Measurements from ENCODE around the gene SSR2. TPM values are rescaled to one million over a fixed set of nuclear protein-coding genes. Genes with fewer than 3 reads are reported as not detected.

SSR2 gene
- total and polyA plus RNA-seq, 2 donors, result 251 to 262 TPM

DNA sequence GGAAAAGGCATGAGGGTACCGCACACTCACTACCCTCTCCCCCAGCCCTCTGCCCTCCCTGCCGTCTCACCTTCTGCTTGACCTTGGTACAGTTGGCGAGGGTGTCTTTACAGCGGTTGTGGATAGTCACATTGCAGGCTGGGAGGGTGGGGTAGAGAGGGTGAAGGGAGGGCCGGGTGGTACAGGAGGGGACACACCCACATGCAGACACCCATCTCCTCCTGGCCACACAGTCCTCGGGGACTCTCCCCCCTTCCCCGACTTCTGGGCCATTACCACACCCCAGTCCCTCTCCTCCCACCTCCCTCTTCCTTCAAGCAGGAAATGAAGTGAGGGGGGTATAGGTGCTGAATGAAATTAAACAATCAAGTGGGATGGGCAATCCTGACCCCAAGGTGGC lies 54.0 kb downstream of the SSR2 start:
- no peak for DNase-seq (ENCODE audit: low read depth in 6 of 9, low spot score in 9 of 9)
- Histone ChIP-seq H3K4me3 (ENCODE audit: low read length in 2 of 2) (no peak overlapping the region), H3K27ac (ENCODE audit: low read depth in 1 of 2, low read length in 1 of 2) (no peak overlapping the region), H3K27me3 (ENCODE audit: control insufficient read depth in 2 of 2, insufficient read depth in 1 of 2, low read length in 1 of 2) (no peaks in the 10 kb centered on the region), H3K4me1 (ENCODE audit: control insufficient read depth in 2 of 2, insufficient read depth in 2 of 2, low read length in 2 of 2) (peaks cover 22 to 48% of the 10 kb centered on the region in 2 donors), H3K36me3 (ENCODE audit: control insufficient read depth in 2 of 2, insufficient read depth in 2 of 2, low read length in 1 of 2) (peaks cover 88 to 91% of the 10 kb centered on the region in 2 donors), H3K9me3 (ENCODE audit: control insufficient read depth in 2 of 2, insufficient read depth in 1 of 2, low read length in 1 of 2) (peaks cover 0 to 4% of the 10 kb centered on the region in 2 donors)
- 83% methylated on average over 7 of the region's 7 CpGs for WGBS

DNA sequence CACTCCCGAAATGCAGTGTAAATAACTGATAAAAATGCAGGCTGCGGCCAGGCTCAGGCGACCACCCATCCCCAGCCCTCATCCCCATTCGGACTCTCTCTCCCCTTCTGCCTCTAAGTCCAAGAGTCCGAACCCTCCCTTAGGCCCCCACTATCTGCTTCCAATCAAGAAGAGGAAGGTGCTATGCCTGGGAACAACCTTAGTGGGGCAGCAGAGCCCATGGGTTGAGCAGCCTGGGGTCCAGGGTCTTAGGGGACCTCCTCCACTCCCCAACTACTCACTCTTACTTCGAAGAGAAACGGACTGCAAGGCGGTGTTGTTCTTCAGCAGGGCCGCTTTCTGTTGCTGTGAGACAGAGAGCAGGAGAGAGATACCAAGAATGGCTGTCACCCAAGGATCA lies 54.6 kb downstream of the SSR2 start:
- DNase-seq (ENCODE audit: low read depth in 6 of 9, low spot score in 9 of 9), result no peak
- Histone ChIP-seq H3K9me3 (ENCODE audit: control insufficient read depth in 2 of 2, insufficient read depth in 1 of 2, low read length in 1 of 2) (peaks cover 0 to 4% of the 10 kb centered on the region in 2 donors), H3K4me1 (ENCODE audit: control insufficient read depth in 2 of 2, insufficient read depth in 2 of 2, low read length in 2 of 2) (peaks cover 18 to 42% of the 10 kb centered on the region in 2 donors), H3K36me3 (ENCODE audit: control insufficient read depth in 2 of 2, insufficient read depth in 2 of 2, low read length in 1 of 2) (peaks cover 93 to 97% of the 10 kb centered on the region in 2 donors), H3K4me3 (ENCODE audit: low read length in 2 of 2) (no peak overlapping the region), H3K27me3 (ENCODE audit: control insufficient read depth in 2 of 2, insufficient read depth in 1 of 2, low read length in 1 of 2) (no peaks in the 10 kb centered on the region), H3K27ac (ENCODE audit: low read depth in 1 of 2, low read length in 1 of 2) (no peak overlapping the region)
- WGBS, result 98% methylated on average over 9 of the region's 9 CpGs

DNA sequence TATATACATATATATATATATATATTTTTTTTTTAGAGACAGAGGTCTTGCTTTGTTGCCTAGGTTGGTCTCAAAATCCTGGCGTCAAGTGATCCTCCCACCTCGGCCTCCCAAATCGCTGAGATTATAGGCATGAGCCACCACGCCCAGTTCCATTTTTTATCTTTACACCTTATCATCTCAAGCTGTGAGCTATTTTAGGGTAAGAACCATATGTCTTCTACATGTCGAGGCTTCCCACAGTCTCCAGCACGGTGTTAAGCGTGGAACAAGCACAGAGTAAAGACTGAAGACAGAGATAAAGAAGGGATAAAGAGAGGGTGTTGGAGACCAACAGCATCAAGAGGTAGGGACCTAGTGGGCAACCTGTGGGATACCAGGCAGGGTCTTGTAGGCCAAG lies 56.6 kb downstream of the SSR2 start:
- Histone ChIP-seq H3K36me3 (ENCODE audit: control insufficient read depth in 2 of 2, insufficient read depth in 2 of 2, low read length in 1 of 2) (peaks cover 98% of the 10 kb centered on the region in 2 donors), H3K9me3 (ENCODE audit: control insufficient read depth in 2 of 2, insufficient read depth in 1 of 2, low read length in 1 of 2) (peaks cover 0 to 4% of the 10 kb centered on the region in 2 donors), H3K27ac (ENCODE audit: low read depth in 1 of 2, low read length in 1 of 2) (no peak overlapping the region), H3K27me3 (ENCODE audit: control insufficient read depth in 2 of 2, insufficient read depth in 1 of 2, low read length in 1 of 2) (no peaks in the 10 kb centered on the region), H3K4me3 (ENCODE audit: low read length in 2 of 2) (no peak overlapping the region), H3K4me1 (ENCODE audit: control insufficient read depth in 2 of 2, insufficient read depth in 2 of 2, low read length in 2 of 2) (peaks cover 8 to 22% of the 10 kb centered on the region in 2 donors)
- 97% methylated on average over 7 of the region's 7 CpGs for WGBS
- DNase-seq (ENCODE audit: low read depth in 6 of 9, low spot score in 9 of 9), result no peak

DNA sequence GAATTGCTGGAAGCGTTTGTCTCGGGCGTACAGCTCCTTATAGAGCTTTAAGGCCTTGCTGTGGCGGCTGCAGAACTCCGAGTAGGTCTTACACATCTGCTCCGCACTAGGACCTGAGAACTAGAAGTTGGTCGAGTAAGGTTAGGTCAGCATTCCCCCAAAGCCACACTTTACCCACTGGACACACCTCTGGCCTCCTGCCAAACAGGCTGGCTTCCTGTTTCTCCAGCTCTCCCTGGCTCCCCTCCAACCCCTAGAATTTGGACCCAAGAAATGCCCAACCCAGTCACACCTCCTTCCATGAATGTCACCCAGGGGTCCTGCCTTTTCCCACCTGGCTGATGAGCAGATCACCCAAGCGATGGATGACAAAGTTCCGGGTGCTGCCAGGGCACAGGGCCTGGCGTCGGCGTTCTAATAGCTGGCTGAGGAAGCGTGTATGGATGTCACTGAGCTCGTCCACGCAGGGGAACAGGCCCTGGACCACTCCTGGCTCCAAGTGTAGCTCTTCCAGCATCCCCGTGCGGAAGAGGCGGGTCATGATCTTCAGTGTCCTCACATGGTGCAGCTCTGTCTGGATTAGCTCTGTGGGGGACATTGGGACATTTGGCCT lies 58.0 kb downstream of the SSR2 start:
- Histone ChIP-seq H3K27ac (ENCODE audit: low read depth in 1 of 2, low read length in 1 of 2) (no peak overlapping the region), H3K36me3 (ENCODE audit: control insufficient read depth in 2 of 2, insufficient read depth in 2 of 2, low read length in 1 of 2) (peaks cover 97 to 98% of the 10 kb centered on the region in 2 donors), H3K4me1 (ENCODE audit: control insufficient read depth in 2 of 2, insufficient read depth in 2 of 2, low read length in 2 of 2) (peaks cover under 1 to 7% of the 10 kb centered on the region in 2 donors), H3K4me3 (ENCODE audit: low read length in 2 of 2) (no peak overlapping the region), H3K27me3 (ENCODE audit: control insufficient read depth in 2 of 2, insufficient read depth in 1 of 2, low read length in 1 of 2) (no peaks in the 10 kb centered on the region), H3K9me3 (ENCODE audit: control insufficient read depth in 2 of 2, insufficient read depth in 1 of 2, low read length in 1 of 2) (peaks cover 0 to 4% of the 10 kb centered on the region in 2 donors)
- 95% methylated on average over 18 of the region's 18 CpGs for WGBS
- no peak for DNase-seq (ENCODE audit: low read depth in 6 of 9, low spot score in 9 of 9)

DNA sequence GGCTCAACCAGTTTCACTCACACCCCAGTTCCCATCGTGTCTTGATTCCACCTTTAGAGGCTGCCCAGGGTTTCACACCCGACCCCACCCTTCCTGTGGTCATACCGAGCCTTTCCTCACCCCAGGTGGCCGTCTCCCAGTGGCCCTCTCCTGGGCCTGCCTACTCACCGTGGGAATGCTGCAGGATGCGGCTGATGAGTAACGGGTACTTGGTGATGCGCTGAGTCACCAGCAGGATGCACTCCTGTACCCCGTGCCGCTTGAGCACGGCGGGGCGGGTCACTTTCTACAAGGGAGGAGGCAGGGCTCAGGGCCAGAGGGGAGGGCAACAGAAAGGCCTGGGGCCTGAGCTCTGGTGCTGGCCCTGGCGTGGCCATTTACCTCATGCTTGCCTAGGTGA lies 58.8 kb downstream of the SSR2 start:
- H3K9me3 ChIP-seq (ENCODE audit: control insufficient read depth in 2 of 2, insufficient read depth in 1 of 2, low read length in 1 of 2), result peaks cover 0 to 4% of the 10 kb centered on the region in 2 donors
- no peak overlapping the region for H3K27ac ChIP-seq (ENCODE audit: low read depth in 1 of 2, low read length in 1 of 2)
- H3K4me3 ChIP-seq (ENCODE audit: low read length in 2 of 2), result no peak overlapping the region
- peaks cover 97 to 98% of the 10 kb centered on the region in 2 donors for H3K36me3 ChIP-seq (ENCODE audit: control insufficient read depth in 2 of 2, insufficient read depth in 2 of 2, low read length in 1 of 2)
- no peaks in the 10 kb centered on the region for H3K27me3 ChIP-seq (ENCODE audit: control insufficient read depth in 2 of 2, insufficient read depth in 1 of 2, low read length in 1 of 2)
- no peaks in the 10 kb centered on the region for H3K4me1 ChIP-seq (ENCODE audit: control insufficient read depth in 2 of 2, insufficient read depth in 2 of 2, low read length in 2 of 2)
- WGBS, result 89% methylated on average over 14 of the region's 14 CpGs
- DNase-seq (ENCODE audit: low read depth in 6 of 9, low spot score in 9 of 9), result no peak

DNA sequence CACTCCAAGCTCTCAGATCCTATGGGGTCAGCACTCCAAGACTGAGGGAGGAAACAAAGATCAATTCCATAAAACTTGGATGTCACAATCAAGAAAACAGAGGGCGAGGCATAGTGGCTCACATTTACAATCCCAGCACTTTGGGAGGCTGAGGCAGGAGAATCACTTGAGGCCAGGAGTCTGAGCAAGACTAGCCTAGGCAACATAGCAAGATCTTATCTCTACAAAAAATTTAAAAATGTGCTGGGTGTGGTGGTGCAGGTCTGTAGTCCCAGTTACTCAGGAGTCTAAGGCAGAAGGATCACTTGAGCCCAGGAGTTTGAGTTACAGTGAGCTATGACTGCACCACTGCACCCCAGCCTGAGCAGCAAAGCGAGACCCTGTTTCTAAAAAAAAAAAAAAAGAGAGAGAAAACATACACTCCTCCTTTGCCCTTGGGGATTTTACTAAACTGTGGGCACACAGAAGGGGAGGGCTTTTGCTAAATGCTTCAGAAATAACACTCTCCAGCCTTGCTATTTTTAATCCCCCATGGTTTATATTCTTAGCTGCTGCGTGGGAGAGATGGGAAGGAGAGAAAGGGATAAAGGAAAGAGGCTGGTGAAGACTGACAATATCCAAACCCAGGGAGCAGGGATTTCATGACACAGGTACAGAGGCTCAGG lies 60.5 kb downstream of the SSR2 start:
- H3K36me3 ChIP-seq (ENCODE audit: control insufficient read depth in 2 of 2, insufficient read depth in 2 of 2, low read length in 1 of 2), result peaks cover 87 to 96% of the 10 kb centered on the region in 2 donors
- no peaks in the 10 kb centered on the region for H3K27me3 ChIP-seq (ENCODE audit: control insufficient read depth in 2 of 2, insufficient read depth in 1 of 2, low read length in 1 of 2)
- no peak for DNase-seq (ENCODE audit: low read depth in 6 of 9, low spot score in 9 of 9)
- H3K4me1 ChIP-seq (ENCODE audit: control insufficient read depth in 2 of 2, insufficient read depth in 2 of 2, low read length in 2 of 2), result no peaks in the 10 kb centered on the region
- no peak overlapping the region for H3K27ac ChIP-seq (ENCODE audit: low read depth in 1 of 2, low read length in 1 of 2)
- peaks cover 0 to 4% of the 10 kb centered on the region in 2 donors for H3K9me3 ChIP-seq (ENCODE audit: control insufficient read depth in 2 of 2, insufficient read depth in 1 of 2, low read length in 1 of 2)
- H3K4me3 ChIP-seq (ENCODE audit: low read length in 2 of 2), result no peak overlapping the region
- 97% methylated on average over 3 of the region's 3 CpGs for WGBS

Other genes with a start within 250 kb of the SSR2 start
- gene GON4L, start 163.7 kb downstream of the SSR2 start, total RNA-seq, result 31.6 TPM
- 33.0 TPM for gene GON4L, start 163.7 kb downstream of the SSR2 start, polyA plus RNA-seq
- gene SYT11, start 161.4 kb downstream of the SSR2 start, total RNA-seq, result 3.6 TPM
- 3.3 TPM for gene SYT11, start 161.4 kb downstream of the SSR2 start, polyA plus RNA-seq
- 24.4 TPM for gene RIT1, start 109.6 kb downstream of the SSR2 start, total RNA-seq
- 17.2 TPM for gene RIT1, start 109.6 kb downstream of the SSR2 start, polyA plus RNA-seq
- gene KHDC4, start 86.5 kb downstream of the SSR2 start, total RNA-seq, result 31.3 TPM
- 45.8 TPM for gene KHDC4, start 86.5 kb downstream of the SSR2 start, polyA plus RNA-seq
- not detected for gene RXFP4, start 79.3 kb downstream of the SSR2 start, total RNA-seq
- 0.18 TPM for gene RXFP4, start 79.3 kb downstream of the SSR2 start, polyA plus RNA-seq
- 42.3 TPM for gene ARHGEF2, start 42.4 kb downstream of the SSR2 start, total RNA-seq
- gene ARHGEF2, start 42.4 kb downstream of the SSR2 start, polyA plus RNA-seq, result 58.5 TPM
- gene UBQLN4, start 32.8 kb upstream of the SSR2 start, total RNA-seq, result 10.4 TPM
- gene UBQLN4, start 32.8 kb upstream of the SSR2 start, polyA plus RNA-seq, result 15.1 TPM
- 75.9 TPM for gene LAMTOR2, start 33.8 kb upstream of the SSR2 start, total RNA-seq
- 82.2 TPM for gene LAMTOR2, start 33.8 kb upstream of the SSR2 start, polyA plus RNA-seq
- 17.6 TPM for gene RAB25, start 40.2 kb upstream of the SSR2 start, total RNA-seq
- gene RAB25, start 40.2 kb upstream of the SSR2 start, polyA plus RNA-seq, result 43.1 TPM
- gene MEX3A, start 61.5 kb upstream of the SSR2 start, total RNA-seq, result 1.3 TPM
- gene MEX3A, start 61.5 kb upstream of the SSR2 start, polyA plus RNA-seq, result 0.55 TPM
- gene LMNA, start 93.8 kb upstream of the SSR2 start, total RNA-seq, result 51.6 TPM
- 68.3 TPM for gene LMNA, start 93.8 kb upstream of the SSR2 start, polyA plus RNA-seq
- 6.4 TPM for gene SEMA4A, start 132.6 kb upstream of the SSR2 start, total RNA-seq
- 14.8 TPM for gene SEMA4A, start 132.6 kb upstream of the SSR2 start, polyA plus RNA-seq
- gene SLC25A44, start 173.2 kb upstream of the SSR2 start, total RNA-seq, result 8.8 TPM
- gene SLC25A44, start 173.2 kb upstream of the SSR2 start, polyA plus RNA-seq, result 10.7 TPM
- 56.8 TPM for gene PMF1, start 192.1 kb upstream of the SSR2 start, total RNA-seq
- gene PMF1, start 192.1 kb upstream of the SSR2 start, polyA plus RNA-seq, result 67.4 TPM
- gene BGLAP, start 221.2 kb upstream of the SSR2 start, total RNA-seq, result 0.66 TPM
- gene BGLAP, start 221.2 kb upstream of the SSR2 start, polyA plus RNA-seq, result 4.3 TPM
- gene PAQR6, start 227.1 kb upstream of the SSR2 start, total RNA-seq, result 0.61 TPM
- gene PAQR6, start 227.1 kb upstream of the SSR2 start, polyA plus RNA-seq, result 8.6 TPM